Measurements from ENCODE around the gene MOV10L1.

- no peak for TF ChIP-seq CTCF (IDR thresholded peaks at IDR 0.05; ENCODE audit: low read depth, low read length)
- no peak for TF ChIP-seq POLR2A (IDR thresholded peaks at IDR 0.05; ENCODE audit: extremely low read depth, insufficient read length)
These were observed 27.2 kb upstream of the MOV10L1 start for GRCh38 chr22:50062509-50063135.
